SHP77 treated with DMSO at 0.1 percent for 48 hours (cell line): ENCODE data around the gene MDFIC.

ENCODE experiments used
- DNase-seq: peaks from one replicate; lab custom pipeline; 2025; lab: John Stamatoyannopoulos, UW

Gene MDFIC

GRCh38 chr7:114953724-114954123 lies 31.8 kb downstream of the MDFIC start:
- no peak for DNase-seq

GRCh38 chr7:114956702-114957101 lies 34.8 kb downstream of the MDFIC start:
- no peak for DNase-seq

- DNase-seq = no peak
Observed at GRCh38 chr7:114957444-114957843, 35.5 kb downstream of the MDFIC start.

GRCh38 chr7:114959931-114960330 lies 38.0 kb downstream of the MDFIC start:
- DNase-seq = no peak

GRCh38 chr7:114962441-114962840 lies 40.5 kb downstream of the MDFIC start:
- no peak for DNase-seq

GRCh38 chr7:114966156-114966555 lies 44.3 kb downstream of the MDFIC start:
- no peak for DNase-seq

GRCh38 chr7:114969096-114969495 lies 47.2 kb downstream of the MDFIC start:
- DNase-seq = no peak

- DNase-seq = no peak
Observed at GRCh38 chr7:114970308-114970707, 48.4 kb downstream of the MDFIC start.

- DNase-seq = no peak
Observed at GRCh38 chr7:114970732-114971131, 48.8 kb downstream of the MDFIC start.

GRCh38 chr7:114972567-114972966 lies 50.7 kb downstream of the MDFIC start:
- DNase-seq = no peak

- no peak for DNase-seq
Observed at GRCh38 chr7:114973147-114973546, 51.3 kb downstream of the MDFIC start.

GRCh38 chr7:114975401-114975800 lies 53.5 kb downstream of the MDFIC start:
- no peak for DNase-seq

GRCh38 chr7:114976666-114977065 lies 54.8 kb downstream of the MDFIC start:
- DNase-seq = no peak

- no peak for DNase-seq
Observed at GRCh38 chr7:114977277-114977676, 55.4 kb downstream of the MDFIC start.

GRCh38 chr7:114979388-114979787 lies 57.5 kb downstream of the MDFIC start:
- DNase-seq = no peak

- DNase-seq = no peak
Observed at GRCh38 chr7:114979803-114980507, 58.1 kb downstream of the MDFIC start.

GRCh38 chr7:114981323-114981722 lies 59.4 kb downstream of the MDFIC start:
- no peak for DNase-seq

GRCh38 chr7:114985116-114985715 lies 63.3 kb downstream of the MDFIC start:
- no peak for DNase-seq

GRCh38 chr7:114986190-114987180 lies 64.6 kb downstream of the MDFIC start:
- DNase-seq = no peak

- no peak for DNase-seq
Observed at GRCh38 chr7:114988026-114988425, 66.1 kb downstream of the MDFIC start.

- no peak for DNase-seq
Observed at GRCh38 chr7:114988755-114989375, 67.0 kb downstream of the MDFIC start.

GRCh38 chr7:114989531-114989930 lies 67.6 kb downstream of the MDFIC start:
- DNase-seq = no peak
